Measurements from ENCODE around the gene COMMD1. TPM values are rescaled to one million over a fixed set of nuclear protein-coding genes. Genes with fewer than 3 reads are reported as not detected.

COMMD1 gene
- total and polyA plus RNA-seq, 4 donors, result 43.1 to 73.0 (median 57.2) TPM

- no peak for DNase-seq (ENCODE audit: low read depth in 4 of 6, low spot score in 6 of 6)
- no peaks in the 10 kb centered on the region for H3K9me3 ChIP-seq (ENCODE audit: control insufficient read depth, insufficient read depth, low read length)
- H3K27ac ChIP-seq (ENCODE audit: low read depth, low read length), result no peak overlapping the region
- H3K27me3 ChIP-seq (ENCODE audit: control insufficient read depth, insufficient read depth, low read length), result no peaks in the 10 kb centered on the region
- H3K4me3 ChIP-seq (ENCODE audit: low read depth, low read length), result no peak overlapping the region
- peaks cover 6% of the 10 kb centered on the region for H3K4me1 ChIP-seq (ENCODE audit: control insufficient read depth, insufficient read depth, low read length)
- H3K36me3 ChIP-seq (ENCODE audit: control insufficient read depth, insufficient read depth, low read length), result no peaks in the 10 kb centered on the region
These were observed 271.3 kb downstream of the COMMD1 start for GRCh38 chr2:62176801-62177200.

GRCh38 chr2:62177392-62178049, 272.0 kb downstream of the COMMD1 start:
- WGBS (ENCODE audit: insufficient coverage), result 100% methylated on average over 1 of the region's 4 CpGs
- Histone ChIP-seq H3K4me3 (ENCODE audit: low read depth, low read length) (no peak overlapping the region), H3K9me3 (ENCODE audit: control insufficient read depth, insufficient read depth, low read length) (no peaks in the 10 kb centered on the region), H3K27ac (ENCODE audit: low read depth, low read length) (no peak overlapping the region), H3K4me1 (ENCODE audit: control insufficient read depth, insufficient read depth, low read length) (peaks cover 6% of the 10 kb centered on the region), H3K27me3 (ENCODE audit: control insufficient read depth, insufficient read depth, low read length) (no peaks in the 10 kb centered on the region), H3K36me3 (ENCODE audit: control insufficient read depth, insufficient read depth, low read length) (no peaks in the 10 kb centered on the region)
- no peak for DNase-seq (ENCODE audit: low read depth in 4 of 6, low spot score in 6 of 6)

GRCh38 chr2:62178741-62179271, 273.3 kb downstream of the COMMD1 start:
- WGBS (ENCODE audit: insufficient coverage), result 75% methylated on average over 5 of the region's 5 CpGs

GRCh38 chr2:62180975-62181374, 275.5 kb downstream of the COMMD1 start:
- Histone ChIP-seq H3K4me3 (ENCODE audit: low read depth, low read length) (no peak overlapping the region), H3K27me3 (ENCODE audit: control insufficient read depth, insufficient read depth, low read length) (no peaks in the 10 kb centered on the region), H3K36me3 (ENCODE audit: control insufficient read depth, insufficient read depth, low read length) (no peaks in the 10 kb centered on the region), H3K27ac (ENCODE audit: low read depth, low read length) (no peak overlapping the region), H3K4me1 (ENCODE audit: control insufficient read depth, insufficient read depth, low read length) (no peaks in the 10 kb centered on the region), H3K9me3 (ENCODE audit: control insufficient read depth, insufficient read depth, low read length) (no peaks in the 10 kb centered on the region)
- WGBS (ENCODE audit: insufficient coverage), result 33% methylated on average over 1 of the region's 4 CpGs
- DNase-seq (ENCODE audit: low read depth in 4 of 6, low spot score in 6 of 6), result no peak

More at GRCh38 chr2:62178741-62179271, 273.3 kb downstream of the COMMD1 start:
- H3K27ac ChIP-seq (ENCODE audit: low read depth, low read length), result no peak overlapping the region
- no peak overlapping the region for H3K4me3 ChIP-seq (ENCODE audit: low read depth, low read length)
- H3K4me1 ChIP-seq (ENCODE audit: control insufficient read depth, insufficient read depth, low read length), result peaks cover 6% of the 10 kb centered on the region
- no peaks in the 10 kb centered on the region for H3K36me3 ChIP-seq (ENCODE audit: control insufficient read depth, insufficient read depth, low read length)
- H3K9me3 ChIP-seq (ENCODE audit: control insufficient read depth, insufficient read depth, low read length), result no peaks in the 10 kb centered on the region
- peak in 1 of 6 donors; percentile 67 for DNase-seq (ENCODE audit: low read depth in 4 of 6, low spot score in 6 of 6)
- no peaks in the 10 kb centered on the region for H3K27me3 ChIP-seq (ENCODE audit: control insufficient read depth, insufficient read depth, low read length)

GRCh38 chr2:62181843-62182242, 276.4 kb downstream of the COMMD1 start:
- Histone ChIP-seq H3K4me3 (ENCODE audit: low read depth, low read length) (no peak overlapping the region), H3K27me3 (ENCODE audit: control insufficient read depth, insufficient read depth, low read length) (no peaks in the 10 kb centered on the region), H3K4me1 (ENCODE audit: control insufficient read depth, insufficient read depth, low read length) (no peaks in the 10 kb centered on the region), H3K9me3 (ENCODE audit: control insufficient read depth, insufficient read depth, low read length) (no peaks in the 10 kb centered on the region), H3K36me3 (ENCODE audit: control insufficient read depth, insufficient read depth, low read length) (no peaks in the 10 kb centered on the region), H3K27ac (ENCODE audit: low read depth, low read length) (no peak overlapping the region)
- peak in 1 of 6 donors; percentile 38 for DNase-seq (ENCODE audit: low read depth in 4 of 6, low spot score in 6 of 6)
- 72% methylated on average over 3 of the region's 3 CpGs for WGBS (ENCODE audit: insufficient coverage)

GRCh38 chr2:62184512-62185230, 279.2 kb downstream of the COMMD1 start:
- Histone ChIP-seq H3K27me3 (ENCODE audit: control insufficient read depth, insufficient read depth, low read length) (no peaks in the 10 kb centered on the region), H3K4me3 (ENCODE audit: low read depth, low read length) (no peak overlapping the region), H3K27ac (ENCODE audit: low read depth, low read length) (no peak overlapping the region), H3K4me1 (ENCODE audit: control insufficient read depth, insufficient read depth, low read length) (no peaks in the 10 kb centered on the region), H3K9me3 (ENCODE audit: control insufficient read depth, insufficient read depth, low read length) (no peaks in the 10 kb centered on the region), H3K36me3 (ENCODE audit: control insufficient read depth, insufficient read depth, low read length) (no peaks in the 10 kb centered on the region)
- 79% methylated on average over 2 of the region's 3 CpGs for WGBS (ENCODE audit: insufficient coverage)
- peak in 2 of 6 donors; percentile 22 to 78 for DNase-seq (ENCODE audit: low read depth in 4 of 6, low spot score in 6 of 6)

Small RNA genes within 50 kb of the gene (small RNA-seq; reads per million reads assigned to genes)
- not detected for gene RF00019 (ENCODE audit: low replicate concordance)

Other genes with a start within 250 kb of the COMMD1 start
- gene FAM161A, start 51.6 kb upstream of the COMMD1 start, total RNA-seq, result 10 to 100 TPM in 1 of 2 donors, 1 to 10 TPM in 1; 9.7 to 12.6 TPM
- 10 to 100 TPM; 18.9 to 20.3 TPM for gene FAM161A, start 51.6 kb upstream of the COMMD1 start, polyA plus RNA-seq (ENCODE audit: insufficient read length in 2 of 2)
- 100 to 1,000 TPM; 134 to 152 TPM for gene CCT4, start 17.0 kb upstream of the COMMD1 start, total RNA-seq
- gene CCT4, start 17.0 kb upstream of the COMMD1 start, polyA plus RNA-seq (ENCODE audit: insufficient read length in 2 of 2), result 100 to 1,000 TPM; 132 to 141 TPM

Measured in spinal cord (tissue), 10 donors.